ENCODE measurements around the gene MKKS. TPM values are rescaled to one million over a fixed set of nuclear protein-coding genes. Genes with fewer than 3 reads are reported as not detected.

The MKKS gene
- total and polyA plus RNA-seq, 2 donors (not counting 1 experiment from before 2014, with no cell fraction given), result 6.0 to 12.6 TPM

DNA sequence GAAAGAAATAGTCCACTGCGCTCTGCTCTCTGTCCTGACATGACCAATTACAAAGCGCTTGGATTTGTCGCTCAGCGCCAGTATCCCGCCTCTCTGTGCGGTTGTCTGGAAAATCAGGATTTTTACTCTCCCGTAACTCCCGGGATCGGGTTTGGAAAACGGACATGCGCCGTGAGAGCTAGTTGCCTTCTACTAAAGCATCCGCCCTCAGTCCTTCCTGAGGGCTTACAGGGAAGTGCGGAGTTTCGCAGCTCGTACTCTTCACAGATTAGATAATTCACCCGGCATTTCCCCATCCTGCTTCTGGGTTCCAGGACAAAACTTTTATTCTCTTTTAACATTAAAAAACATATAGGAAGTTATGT, 427 bp upstream of the MKKS start:
- Histone ChIP-seq H3K4me3 (ENCODE audit: control extremely low read depth in 1 of 5, extremely low read depth in 1 of 5, insufficient read depth in 1 of 5, low read depth in 2 of 5, low read length in 4 of 5) (peak overlapping the region; percentile 72 to 93 (median 73)), H3K27me3 (replicated peaks in 1 of 4; ENCODE audit: control extremely low read depth in 1 of 4, control insufficient read depth in 3 of 4, insufficient read depth in 4 of 4, low read length in 3 of 4) (no peaks in the 10 kb centered on the region), H3K9ac (ENCODE audit: low read length) (peak overlapping the region; percentile 84), H3K4me1 (ENCODE audit: control insufficient read depth in 2 of 2, insufficient read depth in 2 of 2, low read length in 2 of 2) (peaks cover 11 to 12% of the 10 kb centered on the region in 2 donors), H3K9me3 (ENCODE audit: control extremely low read depth in 1 of 3, control insufficient read depth in 2 of 3, insufficient read depth in 1 of 3, low read length in 2 of 3) (no peaks in the 10 kb centered on the region), H3K4me2 (replicated peaks; ENCODE audit: low read depth, low read length, poor library complexity, severe bottlenecking) (peak overlapping the region; percentile 74), H3K79me2 (ENCODE audit: control insufficient read depth, insufficient read depth, low read length) (peaks cover 5% of the 10 kb centered on the region), H3K27ac (ENCODE audit: low read length in 2 of 2) (peak overlapping the region; percentile 81 to 95), H2AFZ (ENCODE audit: insufficient read depth, low read depth, low read length, poor library complexity, severe bottlenecking) (peak overlapping the region; percentile 93), H4K20me1 (ENCODE audit: control insufficient read depth, insufficient read depth, low read length, poor library complexity, severe bottlenecking) (no peaks in the 10 kb centered on the region), H3K36me3 (replicated peaks in 1 of 2; ENCODE audit: control extremely low read depth in 1 of 2, control insufficient read depth in 1 of 2, extremely low read depth in 1 of 2, insufficient read depth in 2 of 2, low read length in 1 of 2) (no peaks in the 10 kb centered on the region)
- POLR2A ChIA-PET, result no interaction called here
- intact Hi-C loops (cut with micrococcal nuclease), result loop anchor here (2.0 kb wide), 3 partner anchors 42 to 400 kb away; partner anchors contain the start of gene ANKEF1
- Mint-ChIP-seq H3K4me1 (peaks cover 40% of the 10 kb centered on the region), H3K9me3 (ENCODE audit: insufficient read depth) (no peaks in the 10 kb centered on the region), H3K27me3 (no peaks in the 10 kb centered on the region), H3K27ac (peak overlapping the region; percentile 97), H3K4me3 (peak overlapping the region; percentile 94)
- CTCF ChIA-PET, result interaction anchor here (0.9 to 4.5 kb wide), 3 partner anchors 8 to 456 kb away, joined by 6 to 20 read pairs (median 10); no protein-coding TSS in a partner anchor
- 0% methylated on average over 13 of the region's 17 CpGs for WGBS (ENCODE audit: insufficient coverage)
- TF ChIP-seq, protein P1, sequence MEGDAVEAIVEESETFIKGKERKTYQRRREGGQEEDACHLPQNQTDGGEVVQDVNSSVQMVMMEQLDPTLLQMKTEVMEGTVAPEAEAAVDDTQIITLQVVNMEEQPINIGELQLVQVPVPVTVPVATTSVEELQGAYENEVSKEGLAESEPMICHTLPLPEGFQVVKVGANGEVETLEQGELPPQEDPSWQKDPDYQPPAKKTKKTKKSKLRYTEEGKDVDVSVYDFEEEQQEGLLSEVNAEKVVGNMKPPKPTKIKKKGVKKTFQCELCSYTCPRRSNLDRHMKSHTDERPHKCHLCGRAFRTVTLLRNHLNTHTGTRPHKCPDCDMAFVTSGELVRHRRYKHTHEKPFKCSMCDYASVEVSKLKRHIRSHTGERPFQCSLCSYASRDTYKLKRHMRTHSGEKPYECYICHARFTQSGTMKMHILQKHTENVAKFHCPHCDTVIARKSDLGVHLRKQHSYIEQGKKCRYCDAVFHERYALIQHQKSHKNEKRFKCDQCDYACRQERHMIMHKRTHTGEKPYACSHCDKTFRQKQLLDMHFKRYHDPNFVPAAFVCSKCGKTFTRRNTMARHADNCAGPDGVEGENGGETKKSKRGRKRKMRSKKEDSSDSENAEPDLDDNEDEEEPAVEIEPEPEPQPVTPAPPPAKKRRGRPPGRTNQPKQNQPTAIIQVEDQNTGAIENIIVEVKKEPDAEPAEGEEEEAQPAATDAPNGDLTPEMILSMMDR (IDR thresholded peaks at IDR 0.05), result no peak
- TF ChIP-seq EZH2 (IDR thresholded peaks at IDR 0.05; ENCODE audit: borderline replicate concordance, insufficient read depth, low read depth, low read length, poor library complexity, severe bottlenecking), result no peak
- ATAC-seq (ENCODE audit: low read depth), result peak; percentile 53
- peak; percentile 88 for DNase-seq

DNA sequence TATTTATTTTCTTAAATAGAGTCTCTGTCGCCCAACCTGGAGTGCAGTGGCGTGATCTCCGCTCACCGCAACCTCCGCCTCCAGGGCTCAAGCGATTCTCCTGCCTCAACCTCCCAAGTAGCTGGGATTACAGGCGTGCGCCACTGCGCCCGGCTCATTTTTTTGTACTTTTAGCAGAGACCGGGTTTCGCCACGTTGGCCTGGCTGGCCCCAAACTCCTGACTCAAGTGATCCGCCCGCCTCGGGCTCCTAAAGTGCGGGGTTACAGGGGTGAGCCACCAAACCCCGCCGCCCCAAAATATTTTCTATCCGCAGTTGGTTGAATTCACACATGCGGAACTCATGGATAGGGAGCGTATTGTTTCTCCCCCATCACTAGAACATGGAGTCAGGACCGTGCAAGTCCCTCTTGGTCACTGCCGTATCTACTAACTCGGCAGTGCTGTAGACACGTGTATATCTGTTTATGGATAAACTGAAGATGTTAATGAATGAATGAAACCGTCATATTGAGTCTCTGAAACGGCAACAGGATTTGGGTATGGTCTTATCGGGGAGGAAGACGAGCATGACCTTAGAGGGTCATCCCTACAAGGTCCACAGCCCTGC, 904 bp downstream of the MKKS start:
- POLR2A ChIA-PET, result no interaction called here
- no peak for ATAC-seq (ENCODE audit: low read depth)
- peaks cover 51% of the 10 kb centered on the region for H3K4me1 Mint-ChIP-seq

More for the DNA sequence above, 904 bp downstream of the MKKS start:
- H4K20me1 ChIP-seq (ENCODE audit: control insufficient read depth, insufficient read depth, low read length, poor library complexity, severe bottlenecking), result peaks cover 13% of the 10 kb centered on the region
- H2AFZ ChIP-seq (ENCODE audit: insufficient read depth, low read depth, low read length, poor library complexity, severe bottlenecking), result peak overlapping the region; percentile 93
- no peak for TF ChIP-seq EZH2 (IDR thresholded peaks at IDR 0.05; ENCODE audit: borderline replicate concordance, insufficient read depth, low read depth, low read length, poor library complexity, severe bottlenecking)
- TF ChIP-seq, protein P1 (IDR thresholded peaks at IDR 0.05), result no peak
- no peaks in the 10 kb centered on the region for H3K27me3 ChIP-seq (replicated peaks in 1 of 4; ENCODE audit: control extremely low read depth in 1 of 4, control insufficient read depth in 3 of 4, insufficient read depth in 4 of 4, low read length in 3 of 4)
- no peaks in the 10 kb centered on the region for H3K9me3 ChIP-seq (ENCODE audit: control extremely low read depth in 1 of 3, control insufficient read depth in 2 of 3, insufficient read depth in 1 of 3, low read length in 2 of 3)
- Mint-ChIP-seq H3K27ac (peak overlapping the region; percentile 97), H3K9me3 (ENCODE audit: insufficient read depth) (no peaks in the 10 kb centered on the region), H3K27me3 (no peaks in the 10 kb centered on the region), H3K4me3 (peak overlapping the region; percentile 94)
- peak overlapping the region; percentile 81 to 95 for H3K27ac ChIP-seq (ENCODE audit: low read length in 2 of 2)
- peaks cover 11 to 12% of the 10 kb centered on the region in 2 donors for H3K4me1 ChIP-seq (ENCODE audit: control insufficient read depth in 2 of 2, insufficient read depth in 2 of 2, low read length in 2 of 2)
- peak overlapping the region; percentile 72 to 93 (median 73) for H3K4me3 ChIP-seq (ENCODE audit: control extremely low read depth in 1 of 5, extremely low read depth in 1 of 5, insufficient read depth in 1 of 5, low read depth in 2 of 5, low read length in 4 of 5)
- no peak for DNase-seq
- intact Hi-C loops (cut with micrococcal nuclease), result no loop called here
- H3K4me2 ChIP-seq (replicated peaks; ENCODE audit: low read depth, low read length, poor library complexity, severe bottlenecking), result peak overlapping the region; percentile 74
- 65% methylated on average over 28 of the region's 30 CpGs for whole genome bisulfite sequencing (ENCODE audit: insufficient coverage)
- H3K36me3 ChIP-seq (replicated peaks in 1 of 2; ENCODE audit: control extremely low read depth in 1 of 2, control insufficient read depth in 1 of 2, extremely low read depth in 1 of 2, insufficient read depth in 2 of 2, low read length in 1 of 2), result no peaks in the 10 kb centered on the region
- no peaks in the 10 kb centered on the region for H3K79me2 ChIP-seq (ENCODE audit: control insufficient read depth, insufficient read depth, low read length)
- H3K9ac ChIP-seq (ENCODE audit: low read length), result peak overlapping the region; percentile 84
- CTCF ChIA-PET, result no interaction called here
